Measurements from ENCODE around the gene SDCBP2.

DNA sequence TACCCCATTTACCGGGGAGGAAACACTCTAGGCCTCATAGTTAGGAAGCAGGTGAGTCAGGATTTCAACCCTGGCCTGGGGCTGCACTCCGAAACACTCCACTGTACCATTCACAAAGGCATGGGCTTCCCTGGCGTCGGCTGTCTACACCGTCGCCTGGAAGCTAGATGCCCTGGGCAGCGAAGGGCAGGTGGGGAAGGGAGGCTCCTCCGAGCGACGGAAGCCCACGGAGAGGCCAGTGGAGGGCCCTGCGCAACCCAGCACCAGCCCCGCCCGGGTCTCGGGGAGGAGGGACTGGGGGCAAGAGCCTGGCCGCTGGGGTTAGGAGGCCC lies 16.1 kb downstream of the SDCBP2 start:
- TF ChIP-seq, protein P1, sequence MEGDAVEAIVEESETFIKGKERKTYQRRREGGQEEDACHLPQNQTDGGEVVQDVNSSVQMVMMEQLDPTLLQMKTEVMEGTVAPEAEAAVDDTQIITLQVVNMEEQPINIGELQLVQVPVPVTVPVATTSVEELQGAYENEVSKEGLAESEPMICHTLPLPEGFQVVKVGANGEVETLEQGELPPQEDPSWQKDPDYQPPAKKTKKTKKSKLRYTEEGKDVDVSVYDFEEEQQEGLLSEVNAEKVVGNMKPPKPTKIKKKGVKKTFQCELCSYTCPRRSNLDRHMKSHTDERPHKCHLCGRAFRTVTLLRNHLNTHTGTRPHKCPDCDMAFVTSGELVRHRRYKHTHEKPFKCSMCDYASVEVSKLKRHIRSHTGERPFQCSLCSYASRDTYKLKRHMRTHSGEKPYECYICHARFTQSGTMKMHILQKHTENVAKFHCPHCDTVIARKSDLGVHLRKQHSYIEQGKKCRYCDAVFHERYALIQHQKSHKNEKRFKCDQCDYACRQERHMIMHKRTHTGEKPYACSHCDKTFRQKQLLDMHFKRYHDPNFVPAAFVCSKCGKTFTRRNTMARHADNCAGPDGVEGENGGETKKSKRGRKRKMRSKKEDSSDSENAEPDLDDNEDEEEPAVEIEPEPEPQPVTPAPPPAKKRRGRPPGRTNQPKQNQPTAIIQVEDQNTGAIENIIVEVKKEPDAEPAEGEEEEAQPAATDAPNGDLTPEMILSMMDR (optimal IDR thresholded peaks at IDR 0.05 in 1 of 3, IDR thresholded peaks at IDR 0.05 in 1 of 3, conservative IDR thresholded peaks at IDR 0.05 in 1 of 3; ENCODE audit: extremely low read depth in 1 of 3, insufficient read depth in 2 of 3, low read length in 3 of 3) = no peak
- TF ChIP-seq EZH2 (IDR thresholded peaks at IDR 0.05; ENCODE audit: low read length) = no peak

Measured in keratinocyte (primary cell).